GM21737 (cell line): Measurements from ENCODE around the gene EMILIN1.
A peak's percentile ranks its signal among the peaks of the same experiment; 100 is the strongest.

ENCODE experiments used
- ATAC-seq: cut with Tn5 transposase; IDR thresholded peaks from one replicate; pipeline ENCODE4 v1.9.1; 2021; ENCODE audit warnings: mild to moderate bottlenecking, moderate library complexity; ENCODE audit not compliant: unreplicated experiment

Gene EMILIN1

GRCh38 chr2:27079233-27080139 lies 1.1 kb downstream of the EMILIN1 start:
- ATAC-seq = no peak

DNA sequence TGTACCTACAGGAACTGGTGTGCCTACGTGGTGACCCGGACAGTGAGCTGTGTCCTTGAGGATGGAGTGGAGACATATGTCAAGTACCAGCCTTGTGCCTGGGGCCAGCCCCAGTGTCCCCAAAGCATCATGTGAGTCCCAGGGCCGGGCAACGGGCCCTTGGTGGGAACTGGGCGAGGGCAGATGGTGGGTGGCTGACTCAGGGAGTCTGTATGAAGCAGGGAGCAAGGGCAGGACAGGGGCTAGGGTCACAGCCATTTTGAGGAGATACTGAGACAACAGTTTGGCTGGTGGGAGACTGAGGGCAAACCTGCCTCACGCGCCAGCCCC lies 1.7 kb downstream of the EMILIN1 start:
- ATAC-seq = no peak

- ATAC-seq = no peak
Observed at GRCh38 chr2:27080603-27080936, 2.2 kb downstream of the EMILIN1 start.

GRCh38 chr2:27081984-27082772 lies 3.8 kb downstream of the EMILIN1 start:
- ATAC-seq = no peak

DNA sequence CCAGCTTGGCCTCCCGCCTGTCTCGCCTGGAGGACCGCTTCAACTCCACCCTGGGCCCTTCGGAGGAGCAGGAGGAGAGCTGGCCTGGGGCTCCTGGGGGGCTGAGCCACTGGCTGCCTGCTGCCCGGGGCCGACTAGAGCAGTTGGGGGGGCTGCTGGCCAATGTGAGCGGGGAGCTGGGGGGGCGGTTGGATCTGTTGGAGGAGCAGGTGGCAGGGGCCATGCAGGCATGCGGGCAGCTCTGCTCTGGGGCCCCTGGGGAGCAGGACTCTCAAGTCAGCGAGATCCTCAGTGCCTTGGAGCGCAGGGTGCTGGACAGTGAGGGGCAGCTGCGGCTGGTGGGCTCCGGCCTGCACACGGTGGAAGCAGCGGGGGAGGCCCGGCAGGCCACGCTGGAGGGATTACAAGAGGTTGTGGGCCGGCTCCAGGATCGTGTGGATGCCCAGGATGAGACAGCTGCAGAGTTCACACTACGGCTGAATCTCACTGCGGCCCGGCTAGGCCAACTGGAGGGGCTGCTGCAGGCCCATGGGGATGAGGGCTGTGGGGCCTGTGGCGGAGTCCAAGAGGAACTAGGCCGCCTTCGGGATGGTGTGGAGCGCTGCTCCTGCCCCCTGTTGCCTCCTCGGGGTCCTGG lies 4.5 kb downstream of the EMILIN1 start:
- no peak for ATAC-seq

GRCh38 chr2:27083410-27084296 lies 5.2 kb downstream of the EMILIN1 start:
- ATAC-seq = no peak

DNA sequence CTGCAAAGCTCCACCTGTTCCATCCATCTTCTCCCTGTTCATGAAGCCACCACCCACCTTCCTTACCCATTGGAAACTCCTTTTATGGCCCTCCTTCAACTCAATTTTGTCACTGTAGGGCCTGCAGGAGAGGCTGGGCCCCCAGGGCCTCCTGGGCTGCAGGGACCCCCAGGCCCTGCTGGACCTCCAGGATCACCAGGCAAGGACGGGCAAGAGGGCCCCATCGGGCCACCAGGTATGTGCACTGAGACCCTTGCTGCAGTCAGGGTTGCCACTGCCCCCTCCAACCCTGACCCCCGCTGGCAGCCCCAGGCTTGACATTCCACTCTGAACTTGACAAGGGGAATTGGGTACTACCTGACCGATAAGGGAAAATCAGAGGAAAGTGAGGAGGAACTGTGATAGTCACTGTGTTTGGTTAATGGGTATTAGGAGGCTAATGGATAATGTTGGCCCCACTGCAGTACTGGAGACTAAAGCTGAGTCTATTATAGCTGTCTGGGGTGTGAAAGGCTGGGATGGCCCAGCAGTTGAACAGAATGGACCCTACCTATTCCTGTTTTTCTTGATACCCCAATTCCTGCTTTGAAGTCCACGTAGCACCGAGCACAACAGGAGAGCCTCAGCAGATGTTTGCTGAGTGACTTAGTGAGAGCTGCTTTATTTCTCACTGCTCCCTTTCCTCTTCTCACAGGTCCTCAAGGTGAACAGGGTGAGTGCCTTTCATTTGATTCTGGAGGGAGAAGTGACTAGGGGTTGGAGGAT lies 6.1 kb downstream of the EMILIN1 start:
- no peak for ATAC-seq

DNA sequence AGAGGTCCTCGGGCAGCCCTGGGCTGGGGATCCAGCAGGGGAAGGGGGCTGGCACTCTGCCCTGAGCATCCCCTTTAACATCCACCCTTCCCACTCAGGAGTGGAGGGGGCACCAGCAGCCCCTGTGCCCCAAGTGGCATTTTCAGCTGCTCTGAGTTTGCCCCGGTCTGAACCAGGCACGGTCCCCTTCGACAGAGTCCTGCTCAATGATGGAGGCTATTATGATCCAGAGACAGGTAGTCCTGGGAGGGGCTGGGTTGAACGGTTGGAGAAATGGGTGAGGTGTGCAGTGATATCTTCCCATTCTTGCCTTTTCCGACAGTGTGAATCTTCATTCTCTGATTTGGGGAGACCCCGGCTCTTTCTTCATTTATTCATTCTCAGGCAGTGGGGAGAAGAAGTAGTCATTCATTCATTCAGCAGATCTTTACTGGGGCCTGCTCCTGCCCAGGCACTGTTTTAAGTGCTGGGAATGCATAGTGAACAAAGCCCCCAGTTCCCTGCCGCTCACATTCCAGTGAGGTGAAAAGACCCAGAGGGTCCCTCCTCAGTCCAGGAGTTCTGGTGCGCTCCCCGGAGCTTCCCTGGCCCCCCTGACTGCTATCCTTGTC lies 6.8 kb downstream of the EMILIN1 start:
- ATAC-seq = no peak

- ATAC-seq = peak; percentile 11
Observed at GRCh38 chr2:27085673-27086089, 7.3 kb downstream of the EMILIN1 start.

- ATAC-seq = peak; percentile 68
Observed at GRCh38 chr2:27086090-27086723, 7.8 kb downstream of the EMILIN1 start.

GRCh38 chr2:27086724-27087593 lies 8.5 kb downstream of the EMILIN1 start, which contains the start of gene KHK:
Gene KHK (plus strand): TSS chr2:27086772. CDS start chr2:27087260, 488 bp downstream.
- peak; percentile 7 for ATAC-seq

DNA sequence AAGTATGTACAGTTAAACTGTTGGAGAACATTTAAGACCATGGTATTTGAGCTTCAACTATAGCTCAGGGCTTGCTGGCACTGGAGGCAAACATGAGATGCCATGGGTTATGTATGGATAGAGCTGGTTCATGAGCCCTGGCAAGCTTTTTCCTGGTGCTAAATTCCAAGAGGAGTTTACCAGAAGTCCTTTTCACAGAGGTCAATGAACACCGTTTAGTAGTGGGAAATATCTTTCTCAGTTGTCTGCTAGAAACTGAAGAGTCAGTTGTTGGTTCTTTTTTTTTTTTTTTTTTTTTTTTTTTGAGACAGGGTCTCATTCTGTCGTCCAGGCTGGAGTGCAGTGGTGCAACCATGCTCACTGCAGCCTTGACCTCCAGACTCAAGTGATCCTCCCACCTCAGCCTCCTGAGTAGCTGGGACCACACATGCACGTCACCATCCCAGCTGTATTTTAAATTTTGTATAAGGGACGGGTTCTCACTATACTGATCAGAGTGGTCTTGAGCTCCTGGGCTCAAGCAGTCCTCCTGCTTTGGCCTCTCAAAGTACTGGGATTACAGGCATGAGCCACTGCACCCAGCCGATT lies 9.5 kb downstream of the EMILIN1 start:
- ATAC-seq = no peak

- ATAC-seq = no peak
Observed at GRCh38 chr2:27088634-27089033, 10.2 kb downstream of the EMILIN1 start.

GRCh38 chr2:27089111-27089954 lies 10.9 kb downstream of the EMILIN1 start:
- no peak for ATAC-seq

DNA sequence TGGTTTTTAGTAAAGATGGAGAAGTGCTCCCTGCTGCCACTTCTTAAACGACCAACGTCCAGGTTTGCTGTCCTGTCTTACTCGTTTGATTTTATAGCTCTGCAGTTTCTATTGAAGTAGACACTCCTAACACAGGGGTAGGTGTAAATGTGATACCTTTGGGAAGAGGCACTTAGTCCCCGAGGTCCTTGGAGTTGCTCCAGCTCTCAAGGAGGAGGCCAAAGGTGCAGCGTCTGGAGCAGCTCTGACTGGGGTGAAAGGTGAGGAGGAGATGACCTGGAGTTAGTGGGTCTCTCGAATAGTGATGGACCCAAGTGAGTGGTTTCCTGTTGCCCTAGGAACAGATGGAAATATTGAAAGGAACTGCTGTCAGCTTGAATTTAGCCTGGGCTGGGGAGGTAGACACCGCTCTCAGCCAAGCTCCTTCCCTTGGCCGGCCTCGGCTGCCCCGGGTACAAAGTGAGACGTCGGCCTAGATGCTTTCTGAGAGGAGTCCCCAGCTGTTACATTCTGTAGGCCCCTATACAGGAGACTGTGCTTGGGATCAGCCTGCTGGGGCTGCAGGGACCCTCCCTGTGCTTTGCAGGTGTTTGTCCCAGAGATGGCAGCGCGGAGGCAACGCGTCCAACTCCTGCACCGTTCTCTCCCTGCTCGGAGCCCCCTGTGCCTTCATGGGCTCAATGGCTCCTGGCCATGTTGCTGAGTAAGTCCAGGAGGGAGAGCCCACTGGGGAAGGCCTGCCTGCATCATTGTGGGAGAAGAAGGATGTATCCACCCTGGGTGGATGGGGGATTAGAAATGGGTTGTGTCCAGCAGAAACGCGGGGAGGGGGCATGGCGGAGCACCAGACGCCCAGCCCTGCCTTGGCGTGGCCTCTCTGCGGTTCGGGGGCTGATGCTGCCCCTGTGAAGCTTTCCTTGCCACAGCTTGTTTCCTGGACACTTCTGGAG lies 13.6 kb downstream of the EMILIN1 start:
- ATAC-seq = no peak
